Measurements from ENCODE around the gene RTL10.

DNA sequence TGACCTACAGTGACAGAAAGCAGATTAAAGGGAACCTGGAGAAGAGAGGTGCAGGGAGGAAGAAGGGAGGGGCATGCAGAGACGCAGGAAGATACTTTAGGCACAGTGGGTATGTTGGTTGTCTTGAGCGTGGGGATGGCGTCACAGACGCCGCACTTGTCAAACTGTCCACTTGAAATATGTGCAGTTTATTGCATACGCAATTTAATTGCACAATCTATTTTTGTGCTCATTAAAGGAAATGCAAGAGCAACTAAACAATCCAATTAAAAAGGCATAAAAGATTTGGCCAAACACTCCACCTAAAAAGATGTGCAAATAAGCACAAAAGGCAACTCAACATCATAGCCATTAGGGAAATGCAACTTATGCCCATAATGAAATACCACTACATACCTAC is 16.8 kb downstream of the RTL10 start:
- TF ChIP-seq, protein P1, sequence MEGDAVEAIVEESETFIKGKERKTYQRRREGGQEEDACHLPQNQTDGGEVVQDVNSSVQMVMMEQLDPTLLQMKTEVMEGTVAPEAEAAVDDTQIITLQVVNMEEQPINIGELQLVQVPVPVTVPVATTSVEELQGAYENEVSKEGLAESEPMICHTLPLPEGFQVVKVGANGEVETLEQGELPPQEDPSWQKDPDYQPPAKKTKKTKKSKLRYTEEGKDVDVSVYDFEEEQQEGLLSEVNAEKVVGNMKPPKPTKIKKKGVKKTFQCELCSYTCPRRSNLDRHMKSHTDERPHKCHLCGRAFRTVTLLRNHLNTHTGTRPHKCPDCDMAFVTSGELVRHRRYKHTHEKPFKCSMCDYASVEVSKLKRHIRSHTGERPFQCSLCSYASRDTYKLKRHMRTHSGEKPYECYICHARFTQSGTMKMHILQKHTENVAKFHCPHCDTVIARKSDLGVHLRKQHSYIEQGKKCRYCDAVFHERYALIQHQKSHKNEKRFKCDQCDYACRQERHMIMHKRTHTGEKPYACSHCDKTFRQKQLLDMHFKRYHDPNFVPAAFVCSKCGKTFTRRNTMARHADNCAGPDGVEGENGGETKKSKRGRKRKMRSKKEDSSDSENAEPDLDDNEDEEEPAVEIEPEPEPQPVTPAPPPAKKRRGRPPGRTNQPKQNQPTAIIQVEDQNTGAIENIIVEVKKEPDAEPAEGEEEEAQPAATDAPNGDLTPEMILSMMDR (IDR thresholded peaks at IDR 0.05) = no peak
- TF ChIP-seq POLR2A (IDR thresholded peaks at IDR 0.05) (no peak), EP300 (IDR thresholded peaks at IDR 0.05) (no peak)

Measured in ovary (tissue), 3 donors.